ENCODE results near the gene PCDHA10. TPM values are rescaled to one million over a fixed set of nuclear protein-coding genes. Genes with fewer than 3 reads are reported as not detected.

The PCDHA10 gene
- polyA plus RNA-seq, 2 of the 4 experiments (the other 2 are of a cell fraction), result 0.01 to 0.06 TPM

- H3K4me1 ChIP-seq, result no peaks in the 10 kb centered on the region
- no peak overlapping the region for H3K27ac ChIP-seq
- CTCF ChIA-PET, result interaction anchor here (0.8 to 1.0 kb wide), 4 partner anchors 14 to 40 kb away, joined by 3 to 4 read pairs (median 3); partner anchors contain the start of genes PCDHA12 and PCDHA5
- POLR2A ChIA-PET, result no interaction called here
- DNase-seq (ENCODE audit: low read depth in 1 of 2, low spot score in 1 of 2) (no peak), FAIRE-seq (no peak), ATAC-seq (no peak)
- 86% methylated on average over 91 of the region's 103 CpGs for WGBS (ENCODE audit: missing lambda C conversion rate)
- no peak for TF ChIP-seq SMC3 (IDR thresholded peaks at IDR 0.05)
- no peak for TF ChIP-seq EHF (CRISPR knock-in tag; IDR thresholded peaks at IDR 0.05)
- TF ChIP-seq ESRRA (IDR thresholded peaks at IDR 0.05; ENCODE audit: borderline replicate concordance, low read length), result no peak
- no peak for TF ChIP-seq ELK1 (IDR thresholded peaks at IDR 0.05; ENCODE audit: low read depth, low read length)
- TF ChIP-seq POLR2A (IDR thresholded peaks at IDR 0.05; ENCODE audit: low read length), result no peak
- no peak for TF ChIP-seq NR3C1 (IDR thresholded peaks at IDR 0.05)
- TF ChIP-seq PBX3 (IDR thresholded peaks at IDR 0.05), result no peak
- no peak for TF ChIP-seq REST (IDR thresholded peaks at IDR 0.05)
- no peak for TF ChIP-seq HOXB13 (CRISPR knock-in tag; IDR thresholded peaks at IDR 0.05; ENCODE audit: low read depth)
- no peak for TF ChIP-seq CTCF (IDR thresholded peaks at IDR 0.05)
- TF ChIP-seq CHD2 (IDR thresholded peaks at IDR 0.05; ENCODE audit: low read length, partially characterized antibody), result no peak
- TF ChIP-seq EP300 (IDR thresholded peaks at IDR 0.05), result no peak
- no peak for TF ChIP-seq E2F6 (IDR thresholded peaks at IDR 0.05; ENCODE audit: borderline replicate concordance, low read depth)
- no peak for TF ChIP-seq TP53 (CRISPR knock-in tag; IDR thresholded peaks at IDR 0.05)
- no peak for TF ChIP-seq POLR2AphosphoS2 (conservative IDR thresholded peaks at IDR 0.05; ENCODE audit: low read length)
- TF ChIP-seq HOXB5 (CRISPR knock-in tag; IDR thresholded peaks at IDR 0.05), result no peak
- no peak for TF ChIP-seq KDM1A (IDR thresholded peaks at IDR 0.05; ENCODE audit: low read depth)
- TF ChIP-seq HES2 (IDR thresholded peaks at IDR 0.05), result no peak
- TF ChIP-seq CBX2 (IDR thresholded peaks at IDR 0.05; ENCODE audit: borderline replicate concordance, low read depth), result no peak
- no peak overlapping the region for H3K4me2 ChIP-seq
- H3K4me3 ChIP-seq, result no peak overlapping the region
- peaks cover 5% of the 10 kb centered on the region; the same call in 1 of the 3 replicates for H3K9me3 ChIP-seq
These were observed 19.8 kb upstream of the PCDHA10 start for GRCh38 chr5:140835622-140836510.
